NCI-H2107 treated with DMSO at 0.1 percent for 48 hours (cell line): Measurements from ENCODE around the gene VEGFC.

ENCODE experiments used
- DNase-seq: peaks from one replicate; lab custom pipeline; 2025; ENCODE audit not compliant: unreplicated experiment; lab: John Stamatoyannopoulos, UW

Gene VEGFC, protein sequence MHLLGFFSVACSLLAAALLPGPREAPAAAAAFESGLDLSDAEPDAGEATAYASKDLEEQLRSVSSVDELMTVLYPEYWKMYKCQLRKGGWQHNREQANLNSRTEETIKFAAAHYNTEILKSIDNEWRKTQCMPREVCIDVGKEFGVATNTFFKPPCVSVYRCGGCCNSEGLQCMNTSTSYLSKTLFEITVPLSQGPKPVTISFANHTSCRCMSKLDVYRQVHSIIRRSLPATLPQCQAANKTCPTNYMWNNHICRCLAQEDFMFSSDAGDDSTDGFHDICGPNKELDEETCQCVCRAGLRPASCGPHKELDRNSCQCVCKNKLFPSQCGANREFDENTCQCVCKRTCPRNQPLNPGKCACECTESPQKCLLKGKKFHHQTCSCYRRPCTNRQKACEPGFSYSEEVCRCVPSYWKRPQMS

DNA sequence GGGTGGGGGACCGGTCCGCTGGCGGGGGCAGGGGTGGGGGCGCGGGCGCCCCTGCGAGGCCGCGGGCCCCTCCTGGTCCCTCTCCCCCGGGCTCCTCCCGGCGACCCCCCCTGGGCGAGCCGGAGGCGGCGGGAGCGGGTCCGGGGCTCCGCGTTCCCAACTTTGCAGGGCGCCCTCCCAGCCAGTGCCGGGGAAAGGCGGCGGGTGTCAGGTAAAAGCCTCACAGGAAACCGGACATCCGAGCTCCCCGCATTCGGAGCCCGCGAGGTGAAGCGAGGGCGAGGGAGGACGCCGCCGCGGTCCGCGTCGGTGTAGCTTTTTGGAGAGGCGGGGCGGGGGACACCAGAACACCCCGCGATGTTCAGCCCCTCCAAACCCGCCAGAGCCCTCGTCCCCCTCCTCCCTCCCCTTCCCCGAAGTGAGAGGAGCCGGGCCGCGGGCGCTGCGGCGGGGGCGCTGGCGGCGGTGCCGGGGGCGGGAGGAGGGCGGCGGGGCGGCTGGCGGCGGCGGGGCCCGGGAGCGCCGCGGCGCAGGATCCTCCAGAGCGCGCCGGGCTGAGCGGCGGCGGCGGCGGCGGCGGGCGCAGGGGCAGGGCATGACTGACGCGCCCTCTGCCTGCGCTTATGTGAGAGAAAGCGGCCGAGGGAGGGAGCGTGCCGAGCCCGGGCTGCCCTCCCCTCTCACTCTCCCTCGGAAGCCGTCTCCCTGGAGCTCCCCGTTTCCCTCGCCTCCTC, at the start of gene VEGFC:
TSS of gene VEGFC (minus strand) at position 597 of the 734 bp plus-strand sequence. CDS start 611 bp downstream, outside the sequence.
- DNase-seq: no peak

DNA sequence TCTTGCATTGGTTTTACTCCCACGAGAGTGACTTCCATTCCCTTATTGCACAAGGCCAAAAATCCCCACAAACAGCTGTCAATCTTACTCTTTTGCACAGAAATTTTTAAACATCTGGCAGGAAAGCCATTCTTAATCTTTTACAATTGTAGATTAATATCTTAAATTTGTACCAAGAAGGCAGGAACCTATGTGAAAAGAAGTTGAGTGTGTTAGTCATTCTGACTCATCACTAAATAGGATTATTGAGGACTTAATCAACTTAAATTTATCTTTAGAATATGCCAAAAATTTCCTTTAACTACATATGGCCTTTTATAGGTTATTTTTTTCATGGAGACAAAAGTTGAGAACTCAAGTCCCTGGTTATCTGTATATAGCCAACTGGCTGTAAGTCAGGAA, 49.0 kb upstream of the VEGFC start:
- DNase-seq: no peak

DNA sequence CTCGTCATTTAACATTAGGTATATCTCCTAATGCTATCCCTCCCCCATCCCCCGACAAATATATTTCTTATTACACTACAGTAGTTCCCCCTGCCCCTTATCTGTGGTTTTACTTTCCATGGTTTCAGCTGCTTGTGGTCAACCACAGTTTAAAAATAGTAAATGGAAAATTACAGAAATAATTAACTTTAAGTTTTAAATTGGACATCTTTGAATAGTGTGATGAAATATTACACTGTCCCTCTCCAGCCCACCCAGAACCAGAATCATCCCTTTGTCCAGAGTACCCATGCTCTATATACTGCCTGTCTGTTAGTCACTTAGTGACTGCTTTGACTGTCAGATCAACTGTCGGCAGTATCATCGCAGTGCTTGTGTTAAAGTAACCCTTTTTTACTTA, 47.4 kb upstream of the VEGFC start:
- DNase-seq: no peak

DNA sequence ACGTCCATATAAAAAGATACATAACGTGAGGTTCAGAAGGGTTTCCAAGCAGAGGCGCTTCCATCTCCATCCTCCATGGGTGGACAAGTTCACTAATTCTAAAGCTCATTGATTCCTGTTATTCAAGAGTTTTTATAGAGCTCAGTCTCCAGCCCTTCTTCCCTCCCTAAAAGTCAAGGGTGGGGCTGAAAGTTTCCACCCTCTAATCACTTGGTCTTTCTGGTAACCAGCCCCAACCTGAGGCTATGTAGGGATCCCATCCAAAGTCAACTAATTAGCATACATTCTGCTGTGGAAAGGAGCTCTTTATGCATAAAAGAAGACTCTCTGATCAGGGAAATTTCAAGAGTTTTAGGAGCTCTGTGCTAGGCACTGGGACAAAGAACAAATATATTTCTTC, 46.9 kb upstream of the VEGFC start:
- DNase-seq: no peak

DNA sequence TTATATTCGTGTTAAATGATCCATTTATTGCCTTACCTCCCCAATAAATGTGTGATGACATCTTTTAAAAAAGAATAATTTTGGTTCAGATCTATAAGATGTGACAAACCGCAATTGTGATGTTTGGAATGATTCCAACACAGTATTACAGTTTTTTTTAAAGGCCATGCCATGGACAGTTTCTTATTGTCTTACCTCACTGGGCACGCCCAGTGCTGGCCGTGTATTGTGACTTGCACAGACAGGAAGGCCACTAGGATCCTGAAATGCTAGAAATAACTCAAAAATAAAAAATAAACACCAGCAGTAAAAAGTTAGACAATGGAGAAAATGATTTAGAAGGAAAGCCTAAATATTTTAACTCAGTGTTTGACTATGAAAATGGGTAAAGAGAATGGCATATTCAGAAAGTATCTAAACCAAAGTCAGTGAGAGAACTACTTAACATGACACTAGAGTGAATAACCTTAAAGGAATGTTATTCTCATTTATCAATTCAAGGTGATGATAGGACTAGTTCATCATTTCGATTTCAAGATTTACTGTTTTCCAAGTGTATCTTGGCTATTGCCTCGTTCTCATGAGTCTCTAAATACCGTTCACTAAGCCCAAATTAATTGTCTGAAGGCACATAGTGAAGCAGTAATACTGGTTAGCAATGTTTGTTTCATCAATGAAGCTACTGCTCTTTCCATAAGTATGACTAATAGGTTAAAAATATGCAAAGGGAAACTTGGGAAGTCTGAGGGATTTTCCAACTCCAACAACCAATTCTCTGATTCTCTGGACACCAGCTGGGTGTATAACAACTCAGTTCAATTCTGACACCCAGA, 46.1 kb upstream of the VEGFC start:
- DNase-seq: no peak

DNA sequence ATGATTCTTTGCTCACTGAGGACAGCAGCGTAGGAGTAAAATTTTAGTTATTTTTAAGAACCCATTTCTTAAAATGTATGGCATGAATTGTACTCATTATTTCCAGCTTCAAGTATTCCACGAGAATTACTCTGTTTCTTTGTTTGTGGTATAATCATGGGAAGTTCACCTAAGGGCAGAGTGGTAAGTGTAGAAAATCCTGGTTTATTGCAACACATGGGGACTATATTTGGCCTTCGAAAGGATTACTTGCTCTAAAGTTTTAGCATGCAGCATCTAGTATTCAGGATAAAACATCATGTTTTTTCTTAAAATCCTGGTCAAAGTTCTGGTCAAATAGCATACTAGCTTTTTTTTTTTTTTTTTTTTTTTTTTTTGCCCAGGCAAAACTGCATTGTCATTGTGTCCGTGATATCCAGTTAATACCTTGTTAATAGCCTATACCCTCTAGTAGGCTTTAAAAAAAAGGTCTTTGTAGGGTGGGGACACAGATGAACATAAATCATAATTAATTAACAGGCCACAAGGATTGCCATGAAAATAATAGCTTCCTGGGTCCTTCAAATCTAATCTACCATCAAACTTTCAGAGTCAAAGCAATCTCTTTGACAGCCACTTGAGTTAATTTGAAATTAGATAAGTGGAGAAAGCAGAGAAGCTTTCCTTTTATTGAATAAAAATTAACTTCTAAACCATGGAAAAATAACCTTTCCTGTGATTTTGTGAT, 44.6 kb upstream of the VEGFC start:
- DNase-seq: no peak

DNA sequence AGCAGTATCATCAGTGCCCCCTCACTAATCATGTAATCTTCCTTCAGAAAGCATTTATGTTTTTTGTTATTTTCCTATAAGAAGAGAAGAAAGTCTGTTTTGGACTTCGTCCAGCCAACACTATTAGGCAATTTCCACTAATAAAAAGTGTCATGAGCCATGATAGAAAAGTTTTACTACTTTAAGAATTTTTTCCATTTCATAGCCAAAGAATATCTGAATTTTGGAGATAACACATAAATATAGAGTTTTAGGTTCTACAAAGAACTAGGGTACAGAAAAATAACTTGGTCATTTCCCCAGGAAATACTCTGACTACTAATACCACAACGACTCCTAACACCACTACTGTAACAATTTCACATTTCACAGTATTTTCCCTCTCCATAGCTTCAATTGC, 41.8 kb upstream of the VEGFC start:
- no peak for DNase-seq

DNA sequence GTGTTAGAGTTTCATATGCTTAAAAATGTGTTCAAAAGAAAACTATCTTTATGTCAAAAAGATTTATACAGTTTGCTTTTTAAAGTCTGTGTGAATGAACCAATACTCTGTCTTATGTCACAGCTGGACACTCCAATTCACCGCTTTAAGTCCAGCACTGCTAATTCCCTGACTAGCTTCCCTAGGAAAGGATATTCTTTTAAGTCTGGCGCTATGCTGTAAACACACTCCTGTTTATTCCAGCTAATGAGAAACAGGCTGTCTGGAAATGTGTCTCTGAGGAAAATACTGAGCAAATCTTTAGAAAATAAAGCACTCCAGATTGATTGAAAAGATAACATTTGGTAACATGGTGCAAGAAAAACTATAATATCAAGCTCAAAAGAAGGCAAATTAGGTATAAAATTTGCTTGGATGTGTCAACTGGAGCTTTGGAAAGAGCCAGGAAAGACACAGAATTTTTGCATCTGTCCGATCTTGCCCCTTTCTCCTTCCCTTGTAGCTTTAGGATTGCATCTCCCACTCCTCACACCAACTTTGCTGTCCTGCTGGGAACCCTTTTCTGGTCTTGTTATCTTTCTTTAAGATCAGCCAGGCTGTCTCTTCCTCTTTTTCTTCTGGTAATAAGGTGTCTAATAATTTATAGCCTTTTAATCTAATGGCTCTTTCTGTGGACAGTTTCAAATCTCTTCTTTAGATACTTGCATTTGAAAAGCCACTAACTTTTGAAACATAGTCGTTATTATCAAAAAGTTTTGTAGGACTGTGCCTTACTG, 40.9 kb upstream of the VEGFC start:
- no peak for DNase-seq

DNA sequence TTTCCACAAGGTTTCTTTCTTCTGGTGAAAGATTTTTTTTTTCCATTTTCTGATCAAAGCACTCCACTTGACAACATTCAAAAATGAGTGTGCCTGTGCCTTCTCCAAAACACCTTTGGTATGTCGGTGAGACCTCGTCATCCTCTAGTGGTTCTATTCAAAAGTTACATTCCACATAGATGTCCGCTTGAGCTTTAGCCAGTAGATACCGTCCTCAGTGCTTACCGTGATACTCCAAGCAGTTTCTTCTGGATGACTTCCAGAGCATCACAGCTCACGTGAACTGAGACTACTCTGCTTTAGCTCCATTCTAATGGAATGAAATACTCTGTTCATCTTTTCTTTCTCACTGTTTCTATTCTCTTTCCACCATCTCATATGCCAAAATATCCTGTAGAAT, 38.2 kb upstream of the VEGFC start:
- no peak for DNase-seq

DNA sequence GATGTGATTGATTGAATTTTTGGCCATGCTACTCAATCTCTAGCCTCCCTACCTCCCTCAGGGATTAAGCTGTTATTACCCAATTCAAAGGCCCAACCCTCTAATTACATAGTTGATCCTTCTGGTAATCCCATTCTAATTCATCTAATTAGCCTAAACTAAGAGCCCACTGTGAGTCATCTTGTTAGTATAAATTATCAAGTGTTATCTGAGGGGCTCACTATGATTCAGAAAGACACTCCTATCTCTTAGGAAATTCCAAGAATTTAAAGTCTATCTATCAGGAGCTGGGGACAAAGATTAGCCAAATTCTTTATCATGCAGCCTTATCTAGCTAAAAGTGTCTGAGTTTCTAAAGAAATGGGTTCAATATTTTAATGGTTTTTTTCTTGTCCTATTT, 32.9 kb upstream of the VEGFC start:
- no peak for DNase-seq

DNA sequence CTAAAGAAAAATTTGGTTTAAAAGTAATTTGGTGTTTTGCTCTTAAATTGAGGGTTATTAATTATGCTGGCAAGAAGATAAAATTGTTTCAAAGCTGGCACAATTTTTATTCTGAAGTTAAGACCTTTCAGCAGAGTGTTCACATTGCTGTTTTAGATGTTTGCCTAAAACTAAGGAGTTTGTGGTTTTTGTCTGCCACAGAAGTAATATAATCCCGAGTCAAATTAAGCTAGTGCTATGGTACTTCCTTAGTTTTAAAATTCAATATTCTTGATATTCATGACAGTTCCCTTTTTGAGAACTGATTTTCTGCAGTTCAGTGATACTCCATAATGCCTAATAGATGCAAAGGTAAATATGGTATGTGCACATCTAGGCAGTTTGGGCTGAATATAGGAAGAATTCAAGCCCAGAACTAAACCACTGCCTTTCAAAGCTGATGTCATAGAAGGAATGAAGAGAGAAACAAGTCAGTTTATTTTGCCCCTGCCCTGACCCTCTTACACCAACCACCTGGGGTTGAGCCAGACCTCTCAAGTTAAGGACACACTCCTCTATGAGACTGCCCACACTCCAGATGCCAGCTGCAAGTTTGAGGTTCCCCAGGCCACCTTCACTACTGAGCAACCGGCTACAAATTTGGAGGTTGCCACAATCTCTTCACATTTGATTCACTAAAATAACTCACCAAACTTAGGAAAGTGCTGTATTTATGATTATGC, 32.1 kb upstream of the VEGFC start:
- no peak for DNase-seq

DNA sequence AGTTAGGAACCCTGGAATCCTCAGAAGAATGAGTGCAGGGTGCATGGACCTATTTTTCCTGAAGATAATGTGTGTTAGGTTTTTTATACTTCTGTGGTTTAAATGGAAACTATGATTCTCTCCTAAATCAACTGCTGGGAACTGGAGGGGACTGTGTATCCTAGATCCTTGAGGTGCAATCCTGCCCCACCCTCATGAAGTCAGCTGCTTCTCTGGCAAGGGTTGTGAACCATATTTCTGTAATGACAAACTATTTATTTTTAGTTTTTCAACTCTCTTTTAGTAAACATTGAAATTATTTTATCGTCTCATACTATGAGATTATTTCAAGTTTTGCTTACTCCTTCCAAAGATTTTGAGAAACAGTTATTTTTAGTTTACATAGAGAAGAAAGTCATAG, 25.8 kb upstream of the VEGFC start:
- no peak for DNase-seq

DNA sequence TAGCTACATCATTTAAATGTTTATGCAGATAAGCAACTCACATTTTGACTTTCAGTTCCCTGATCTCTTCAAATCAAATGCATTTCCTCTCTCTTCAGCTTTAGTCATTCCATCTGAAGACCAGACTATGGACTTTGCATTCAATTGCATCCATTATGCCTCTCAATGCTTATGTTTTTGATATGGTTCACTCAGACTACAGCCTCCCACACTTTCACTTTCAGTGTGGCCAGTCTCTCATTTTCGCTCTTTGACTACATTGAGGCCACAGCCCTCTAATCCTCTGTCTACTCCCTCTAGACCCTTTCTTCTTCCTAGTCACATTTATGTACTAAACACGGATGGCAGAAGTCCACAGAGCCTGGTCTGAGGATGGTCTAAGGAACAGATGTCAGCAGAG, 24.5 kb upstream of the VEGFC start:
- no peak for DNase-seq

DNA sequence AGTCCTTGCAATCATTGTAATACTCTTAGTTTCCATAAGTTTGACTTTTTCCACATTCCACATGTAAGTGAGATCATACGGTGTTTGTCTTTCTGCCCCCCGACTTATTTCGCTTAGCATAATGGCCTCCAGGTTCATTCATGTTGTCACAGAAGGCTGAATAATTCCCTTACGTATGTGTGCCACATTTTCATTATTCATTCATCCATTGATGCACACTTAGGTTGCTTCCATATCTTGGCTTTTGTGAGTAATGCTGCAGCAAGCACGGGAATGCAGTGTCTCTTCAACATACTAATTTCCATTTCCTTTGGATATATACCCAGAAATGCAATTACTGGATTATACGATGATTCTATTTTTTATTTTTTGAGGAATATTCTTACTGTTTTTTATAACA, 22.0 kb upstream of the VEGFC start:
- DNase-seq: no peak

DNA sequence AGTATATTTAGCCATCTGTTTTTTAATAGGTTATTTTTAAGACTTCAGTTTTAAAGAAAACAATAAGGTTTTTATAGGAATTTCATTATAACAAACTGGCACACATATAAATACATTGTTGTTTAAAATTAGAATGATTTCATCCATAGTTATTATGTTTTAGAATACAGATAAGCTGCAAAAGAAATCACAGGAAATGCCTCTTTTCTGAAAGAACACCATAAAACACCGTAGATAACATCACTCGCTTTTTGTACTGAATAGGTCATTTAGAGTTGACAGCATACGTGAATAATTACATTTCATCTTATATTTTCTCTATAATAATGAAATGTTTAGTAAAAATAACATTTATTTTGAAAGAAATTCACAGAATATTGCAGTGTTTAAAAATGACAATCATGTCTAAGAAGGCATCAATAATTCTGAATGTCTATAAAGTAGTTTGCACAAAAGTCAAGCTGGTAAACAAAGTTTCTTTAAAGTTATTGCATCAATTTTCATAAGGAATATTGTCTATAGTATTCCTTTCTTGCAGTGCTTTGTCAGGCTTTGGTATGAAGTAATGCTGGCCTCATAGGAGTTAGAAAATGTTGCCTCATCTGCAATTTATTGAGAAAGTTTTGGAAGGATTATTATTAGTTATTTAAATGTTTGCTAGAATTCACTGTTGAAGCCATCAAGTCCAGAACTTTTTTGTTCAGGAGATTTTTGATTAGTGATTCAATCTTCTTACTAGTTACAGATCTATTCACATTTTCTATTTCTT, 17.9 kb upstream of the VEGFC start:
- no peak for DNase-seq

DNA sequence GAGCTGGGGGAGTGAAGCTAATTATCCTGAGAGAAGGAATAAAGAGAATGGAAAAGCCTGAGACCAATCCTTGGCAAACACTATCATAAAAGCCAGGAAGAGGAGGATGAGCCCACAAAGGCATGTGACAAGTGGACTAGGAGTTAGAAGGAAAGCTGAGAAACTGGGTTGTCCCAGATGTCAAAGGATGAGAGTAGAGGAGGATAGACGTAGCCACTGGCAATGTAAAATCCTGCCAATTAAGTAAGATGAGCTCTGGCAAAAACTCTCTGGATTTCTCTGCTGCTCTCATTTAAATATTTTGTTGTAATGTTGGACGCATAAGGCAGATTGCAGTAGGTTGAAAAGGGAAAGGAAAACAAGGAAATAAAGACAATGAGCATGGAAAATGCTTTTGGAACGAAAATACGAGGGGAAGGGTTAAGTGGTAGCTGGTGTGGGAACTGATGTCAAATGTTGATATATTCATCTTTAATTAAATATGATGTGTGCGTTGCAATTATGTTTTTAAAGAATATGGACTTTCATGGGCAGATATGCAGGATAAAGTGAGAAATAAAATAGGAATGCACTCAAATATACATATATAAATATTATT, 14.2 kb upstream of the VEGFC start:
- DNase-seq: no peak

DNA sequence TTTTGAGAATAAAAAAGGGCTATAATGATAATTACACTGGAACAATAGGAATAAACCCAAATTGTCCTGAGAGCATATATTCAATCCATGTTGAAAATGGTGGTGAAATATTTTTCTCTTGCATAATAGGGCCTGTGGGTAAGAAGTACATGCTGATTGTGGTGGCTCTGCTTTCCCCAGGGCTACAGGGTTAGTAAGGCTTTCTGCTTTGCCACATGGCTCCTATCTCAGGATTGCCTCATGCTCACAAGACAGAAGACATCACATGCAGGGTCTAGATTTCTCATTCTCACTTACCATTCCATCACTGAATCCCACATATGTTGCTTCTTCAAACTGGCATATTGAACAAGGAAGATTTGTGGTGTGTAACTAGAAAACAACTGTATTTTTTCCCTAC, 12.4 kb upstream of the VEGFC start:
- no peak for DNase-seq

DNA sequence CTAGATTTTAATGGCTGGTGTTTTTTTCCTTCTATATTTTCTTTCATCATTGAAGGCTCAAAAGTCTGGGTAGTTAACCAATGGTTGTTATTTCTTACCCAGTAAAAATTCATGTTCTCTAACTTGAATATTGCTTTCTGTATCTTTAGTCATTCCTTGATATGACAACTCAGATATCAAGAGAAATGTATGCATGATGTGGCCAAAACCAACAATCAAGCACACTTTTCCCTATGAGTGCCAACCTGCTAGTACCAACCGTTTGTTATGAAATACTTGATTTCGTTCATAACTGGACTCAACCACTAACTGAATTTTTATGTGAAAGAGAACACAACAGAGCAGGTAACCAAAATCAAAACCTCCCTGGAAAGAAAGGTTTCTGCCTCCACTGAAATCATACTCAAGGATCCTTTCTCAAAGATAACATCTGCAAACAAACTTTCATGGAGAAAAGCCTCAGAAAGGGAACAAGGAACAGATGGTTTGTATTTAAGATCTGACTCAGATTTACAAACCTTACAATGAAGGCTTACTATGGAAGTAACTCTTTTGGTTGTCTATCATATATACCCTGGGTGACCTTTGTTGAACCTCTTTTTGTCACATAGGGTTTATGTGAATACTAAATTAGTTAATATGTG, 8.3 kb upstream of the VEGFC start:
- DNase-seq: no peak
